Activated naive CD4-positive, alpha-beta T cell treated with anti-CD3 and anti-CD28 coated beads, Interleukin-2, amount 10 ng/mL, durations not matched to agents 5 hours and 36 hours (primary cell): ENCODE results near the gene CRTC1. TPM values are rescaled to one million over a fixed set of nuclear protein-coding genes. Genes with fewer than 3 reads are reported as not detected.

Source experiments
- total RNA-seq, 2 experiments: library from RNA; stranded (reverse); gene quantifications; one replicate each; pipeline ENCODE4 v1.2.3, GENCODE V29; 2021

CRTC1 gene
- total RNA-seq, result 1 to 10 TPM; 9.4 to 9.7 TPM

GRCh38 chr19:18683109-18683957 is at the start of gene CRTC1:
Gene CRTC1 (plus strand): TSS chr19:18683680. CDS start chr19:18683703, 23 bp downstream.

GRCh38 chr19:18636969-18637629 is 46.4 kb upstream of the CRTC1 start, which contains the start of gene KLHL26:
Gene KLHL26 (plus strand): TSS chr19:18637028. CDS start chr19:18637055, 27 bp downstream.

GRCh38 chr19:18790566-18791314 is 107.3 kb downstream of the CRTC1 start, which contains the start of gene COMP:
Gene COMP (minus strand): TSS chr19:18791305. CDS start chr19:18791269, 36 bp downstream.

GRCh38 chr19:18831524-18832305 is 148.2 kb downstream of the CRTC1 start, which contains the start of gene UPF1:
Gene UPF1 (plus strand): TSS chr19:18831959. CDS start chr19:18832210, 251 bp downstream.

Other genes with a start within 250 kb of the CRTC1 start
- gene ISYNA1, start 245.5 kb upstream of the CRTC1 start, total RNA-seq, result 10 to 100 TPM; 14.9 to 17.9 TPM
- gene ELL, start 161.6 kb upstream of the CRTC1 start, total RNA-seq, result 10 to 100 TPM; 19.9 to 23.0 TPM
- 100 to 1,000 TPM; 208 to 209 TPM for gene FKBP8, start 140.1 kb upstream of the CRTC1 start, total RNA-seq
- 10 to 100 TPM; 85.7 to 91.4 TPM for gene KXD1, start 125.8 kb upstream of the CRTC1 start, total RNA-seq
- gene UBA52, start 111.8 kb upstream of the CRTC1 start, total RNA-seq, result 1,000 to 10,000 TPM; 1,957 to 1,980 TPM
- 10 to 100 TPM; 90.3 to 91.7 TPM for gene REX1BD, start 94.9 kb upstream of the CRTC1 start, total RNA-seq
- gene CRLF1, start 76.9 kb upstream of the CRTC1 start, total RNA-seq, result not detected
- gene TMEM59L, start 70.8 kb upstream of the CRTC1 start, total RNA-seq, result under 1 TPM in 1 of 2 experiments, not detected in 1; 0.15 TPM
- gene KLHL26, start 46.7 kb upstream of the CRTC1 start, total RNA-seq, result 10 to 100 TPM in 1 of 2 experiments, 1 to 10 TPM in 1; 9.8 to 10.5 TPM
- not detected for gene COMP, start 107.6 kb downstream of the CRTC1 start, total RNA-seq
- gene UPF1, start 148.3 kb downstream of the CRTC1 start, total RNA-seq, result 10 to 100 TPM; 76.8 to 82.2 TPM
- gene CERS1, start 212.5 kb downstream of the CRTC1 start, total RNA-seq, result not detected
- gene COPE, start 235.7 kb downstream of the CRTC1 start, total RNA-seq, result 100 to 1,000 TPM; 256 to 260 TPM
- 10 to 100 TPM; 40.9 to 42.9 TPM for gene DDX49, start 236.0 kb downstream of the CRTC1 start, total RNA-seq